ENCODE data around the gene NKX1-1. TPM values are rescaled to one million over a fixed set of nuclear protein-coding genes. Genes with fewer than 3 reads are reported as not detected.
"Not testable (repeated sequence)": the region's sequence is repeated elsewhere in the genome, so short reads cannot be mapped to it uniquely, and the experiment has no call there.

Gene NKX1-1
- total RNA-seq, 4 donors from 2014 or later = not detected

- DNase-seq (ENCODE audit: low spot score in 2 of 2) = peak in 1 of 2 donors; percentile 65
- TF ChIP-seq CTCF (IDR thresholded peaks at IDR 0.05) = no peak
- WGBS, 2 donors = 91 to 93% methylated on average over 34 to 35 of the region's 42 CpGs
- intact Hi-C loops (cut with DNase I; ENCODE audit: low total_unique reads) = no loop called here
- H3K4me3 ChIP-seq (ENCODE audit: low read depth, poor library complexity, severe bottlenecking) = no peak overlapping the region
Measured at GRCh38 chr4:1373892-1374705, 32.1 kb downstream of the NKX1-1 start.

- peak in 1 of 2 donors; percentile 39 for DNase-seq (ENCODE audit: low spot score in 2 of 2)
- H3K4me3 ChIP-seq (ENCODE audit: low read depth, poor library complexity, severe bottlenecking); intact Hi-C loops (cut with DNase I; ENCODE audit: low total_unique reads): not testable (repeated sequence)
- 85 to 94% methylated on average over 20 to 22 of the region's 22 CpGs for WGBS, 2 donors
Measured at GRCh38 chr4:1372576-1372975, 33.7 kb downstream of the NKX1-1 start.

- intact Hi-C loops (cut with DNase I; ENCODE audit: low total_unique reads) = no loop called here
- no peak for TF ChIP-seq POLR2A (IDR thresholded peaks at IDR 0.05)
- no peak for TF ChIP-seq CTCF (IDR thresholded peaks at IDR 0.05)
- WGBS, 2 donors = 93 to 95% methylated on average over 28 of the region's 28 CpGs
- no peak overlapping the region for H3K4me3 ChIP-seq (ENCODE audit: low read depth, poor library complexity, severe bottlenecking)
- DNase-seq (ENCODE audit: low spot score in 2 of 2) = peak in 1 of 2 donors; percentile 66
Measured at GRCh38 chr4:1371176-1372165, 34.8 kb downstream of the NKX1-1 start.

GRCh38 chr4:1370321-1371124, 35.7 kb downstream of the NKX1-1 start:
- WGBS, 2 donors = 89 to 90% methylated on average over 23 to 29 of the region's 29 CpGs

GRCh38 chr4:1369479-1370079, 36.7 kb downstream of the NKX1-1 start:
- intact Hi-C loops (cut with DNase I; ENCODE audit: low total_unique reads) = no loop called here
- TF ChIP-seq CTCF (IDR thresholded peaks at IDR 0.05) (no peak), POLR2A (IDR thresholded peaks at IDR 0.05) (no peak)
- H3K4me3 ChIP-seq (ENCODE audit: low read depth, poor library complexity, severe bottlenecking) = no peak overlapping the region
- WGBS, 2 donors = 92 to 93% methylated on average over 22 of the region's 22 CpGs
- DNase-seq (ENCODE audit: low spot score in 2 of 2) = peak in 1 of 2 donors; percentile 57

More at GRCh38 chr4:1370321-1371124, 35.7 kb downstream of the NKX1-1 start:
- intact Hi-C loops (cut with DNase I; ENCODE audit: low total_unique reads) = no loop called here
- TF ChIP-seq CTCF (IDR thresholded peaks at IDR 0.05) (no peak), POLR2A (IDR thresholded peaks at IDR 0.05) (no peak)
- peak in 1 of 2 donors; percentile 78 for DNase-seq (ENCODE audit: low spot score in 2 of 2)
- H3K4me3 ChIP-seq (ENCODE audit: low read depth, poor library complexity, severe bottlenecking) = no peak overlapping the region
